ENCODE data around the gene RHBDL1. TPM values are rescaled to one million over a fixed set of nuclear protein-coding genes. Genes with fewer than 3 reads are reported as not detected.

The RHBDL1 gene
- total and polyA plus RNA-seq, 2 donors (not counting 3 experiments of a cell fraction or from before 2014, with no cell fraction given) = 1.1 to 1.8 TPM

DNA sequence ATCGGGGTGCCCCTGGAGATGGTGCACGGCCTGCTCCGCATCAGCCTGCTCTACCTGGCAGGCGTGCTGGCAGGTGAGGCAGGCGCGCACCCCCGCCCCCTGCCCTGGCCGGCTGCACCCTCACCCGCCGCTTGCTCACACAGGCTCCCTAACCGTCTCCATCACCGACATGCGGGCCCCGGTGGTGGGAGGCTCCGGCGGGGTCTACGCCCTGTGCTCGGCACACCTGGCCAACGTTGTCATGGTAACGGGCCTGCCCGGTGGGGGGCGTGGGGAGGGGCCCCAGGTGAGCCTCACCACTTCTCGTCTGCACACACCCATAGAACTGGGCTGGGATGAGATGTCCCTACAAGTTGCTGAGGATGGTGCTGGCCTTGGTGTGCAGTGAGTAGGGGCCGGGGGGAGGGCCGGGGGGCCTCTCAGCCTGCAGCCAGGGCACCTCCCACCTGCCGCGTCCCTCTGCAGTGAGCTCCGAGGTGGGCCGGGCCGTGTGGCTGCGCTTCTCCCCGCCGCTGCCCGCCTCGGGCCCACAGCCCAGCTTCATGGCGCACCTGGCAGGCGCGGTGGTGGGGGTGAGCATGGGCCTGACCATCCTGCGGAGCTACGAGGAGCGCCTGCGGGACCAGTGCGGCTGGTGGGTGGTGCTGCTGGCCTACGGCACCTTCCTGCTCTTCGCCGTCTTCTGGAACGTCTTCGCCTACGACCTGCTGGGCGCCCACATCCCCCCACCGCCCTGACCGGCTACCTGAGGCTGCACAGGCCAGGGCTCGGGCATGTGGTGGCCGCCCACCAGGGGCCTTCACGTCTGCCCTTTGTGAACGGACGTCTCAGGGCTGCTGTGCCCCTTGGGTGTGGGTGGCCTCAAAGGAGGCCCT, 2.1 kb downstream of the RHBDL1 start:
- CTCF ChIA-PET = no interaction called here
- H3K9me1 ChIP-seq (replicated peaks; ENCODE audit: control insufficient read depth, extremely low read depth, insufficient read depth, low read length) = no peaks in the 10 kb centered on the region

More for the DNA sequence above, 2.1 kb downstream of the RHBDL1 start:
- peaks cover 20% of the 10 kb centered on the region for H3K79me2 ChIP-seq (ENCODE audit: control insufficient read depth, insufficient read depth, low read length)
- peaks cover 6 to 16% of the 10 kb centered on the region in 2 experiments for H3K36me3 ChIP-seq (ENCODE audit: control insufficient read depth in 2 of 2, extremely low read depth in 1 of 2, insufficient read depth in 2 of 2, low read length in 2 of 2)
- H2AFZ ChIP-seq (ENCODE audit: low read depth, low read length) = no peak overlapping the region
- H3K4me2 ChIP-seq (ENCODE audit: insufficient read depth, low read length) = no peak overlapping the region
- FAIRE-seq (no peak), DNase-seq (ENCODE audit: low read depth, low spot score) (no peak)
- no peak overlapping the region for H3K27ac ChIP-seq (ENCODE audit: insufficient read depth, low read depth, low read length)
- BruUV-seq (replicated peaks) = no TSS peak
- POLR2A ChIA-PET = no interaction called here
- dilution Hi-C loops (cut with MboI; ENCODE audit: extremely low pct_ligation_motif_present, low sequenced_read_pairs) = no loop called here
- intact Hi-C loops (cut with micrococcal nuclease) = no loop called here
- H3K27me3 ChIP-seq (ENCODE audit: control insufficient read depth in 2 of 2, insufficient read depth in 2 of 2, low read length in 2 of 2) = no peaks in the 10 kb centered on the region
- no peak overlapping the region for H3K9ac ChIP-seq (replicated peaks; ENCODE audit: extremely low read depth, insufficient read depth, low read length)
- H3K9me3 ChIP-seq (replicated peaks; ENCODE audit: control insufficient read depth, insufficient read depth, low read length) = no peaks in the 10 kb centered on the region
- TF ChIP-seq, protein P1, sequence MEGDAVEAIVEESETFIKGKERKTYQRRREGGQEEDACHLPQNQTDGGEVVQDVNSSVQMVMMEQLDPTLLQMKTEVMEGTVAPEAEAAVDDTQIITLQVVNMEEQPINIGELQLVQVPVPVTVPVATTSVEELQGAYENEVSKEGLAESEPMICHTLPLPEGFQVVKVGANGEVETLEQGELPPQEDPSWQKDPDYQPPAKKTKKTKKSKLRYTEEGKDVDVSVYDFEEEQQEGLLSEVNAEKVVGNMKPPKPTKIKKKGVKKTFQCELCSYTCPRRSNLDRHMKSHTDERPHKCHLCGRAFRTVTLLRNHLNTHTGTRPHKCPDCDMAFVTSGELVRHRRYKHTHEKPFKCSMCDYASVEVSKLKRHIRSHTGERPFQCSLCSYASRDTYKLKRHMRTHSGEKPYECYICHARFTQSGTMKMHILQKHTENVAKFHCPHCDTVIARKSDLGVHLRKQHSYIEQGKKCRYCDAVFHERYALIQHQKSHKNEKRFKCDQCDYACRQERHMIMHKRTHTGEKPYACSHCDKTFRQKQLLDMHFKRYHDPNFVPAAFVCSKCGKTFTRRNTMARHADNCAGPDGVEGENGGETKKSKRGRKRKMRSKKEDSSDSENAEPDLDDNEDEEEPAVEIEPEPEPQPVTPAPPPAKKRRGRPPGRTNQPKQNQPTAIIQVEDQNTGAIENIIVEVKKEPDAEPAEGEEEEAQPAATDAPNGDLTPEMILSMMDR (IDR thresholded peaks at IDR 0.05; ENCODE audit: extremely low read depth in 1 of 2, insufficient read depth in 1 of 2, low read depth in 1 of 2, low read length in 2 of 2) = no peak
- TF ChIP-seq GATA2 (IDR thresholded peaks at IDR 0.05; ENCODE audit: insufficient read depth, insufficient read length, low read depth, low read length) (no peak), POLR2AphosphoS5 (IDR thresholded peaks at IDR 0.05; ENCODE audit: insufficient read depth, low read depth, low read length) (no peak), MYC (IDR thresholded peaks at IDR 0.05; ENCODE audit: low read depth, low read length) (no peak), POLR2A (IDR thresholded peaks at IDR 0.05; ENCODE audit: low read depth, low read length) (no peak), JUN (IDR thresholded peaks at IDR 0.05; ENCODE audit: borderline replicate concordance, insufficient read depth, insufficient read length, low read depth) (no peak), EZH2 (IDR thresholded peaks at IDR 0.05; ENCODE audit: borderline replicate concordance, low read depth, low read length, severe bottlenecking) (no peak), FOS (IDR thresholded peaks at IDR 0.05; ENCODE audit: borderline replicate concordance, insufficient read depth, low read length) (no peak)
- TF ChIP-seq, protein P2, sequence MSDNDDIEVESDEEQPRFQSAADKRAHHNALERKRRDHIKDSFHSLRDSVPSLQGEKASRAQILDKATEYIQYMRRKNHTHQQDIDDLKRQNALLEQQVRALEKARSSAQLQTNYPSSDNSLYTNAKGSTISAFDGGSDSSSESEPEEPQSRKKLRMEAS (IDR thresholded peaks at IDR 0.05; ENCODE audit: insufficient read depth, insufficient read length) = no peak
- no peak overlapping the region for H3K4me3 ChIP-seq (replicated peaks in 1 of 3; ENCODE audit: insufficient read depth in 1 of 3, low read depth in 1 of 3, low read length in 3 of 3)
- peaks cover 15% of the 10 kb centered on the region for H3K4me1 ChIP-seq (ENCODE audit: control insufficient read depth, extremely low read depth, insufficient read depth, low read length)
- H4K20me1 ChIP-seq (replicated peaks; ENCODE audit: control insufficient read depth, extremely low read depth, insufficient read depth, low read length) = no peaks in the 10 kb centered on the region

Data from endothelial cell of umbilical vein (primary cell).